ENCODE data around the gene MTIF3.

MTIF3 gene

DNA sequence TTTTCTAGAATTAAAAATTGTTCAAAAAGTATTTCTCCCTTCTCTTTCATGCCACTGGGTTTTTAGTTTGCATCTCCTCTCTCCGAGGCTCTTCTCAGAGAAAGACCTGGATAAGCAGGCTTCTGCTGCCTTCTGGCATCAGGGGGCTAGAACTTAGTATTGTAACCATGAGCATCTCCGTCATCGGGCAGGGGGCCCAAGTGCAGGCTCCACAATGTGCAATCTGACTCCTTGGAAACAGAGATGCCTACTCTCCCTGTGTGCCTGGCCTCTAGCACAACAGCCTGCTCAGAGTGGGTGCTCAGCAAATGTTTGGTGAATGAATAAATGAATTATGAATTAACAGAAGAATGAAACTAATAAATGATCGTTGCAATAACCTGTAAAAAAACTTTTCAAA lies 45.6 kb upstream of the MTIF3 start:
- no peaks in the 10 kb centered on the region for H3K4me1 ChIP-seq (ENCODE audit: insufficient read depth, low read length, poor library complexity, severe bottlenecking)
- H3K36me3 ChIP-seq (ENCODE audit: insufficient read depth, low read length) = no peaks in the 10 kb centered on the region
- H2AFZ ChIP-seq (ENCODE audit: low read length) = no peak overlapping the region
- H3F3A ChIP-seq (ENCODE audit: low read depth) = no peaks in the 10 kb centered on the region
- H3K4me3 ChIP-seq (ENCODE audit: low read length, poor library complexity, severe bottlenecking) = no peak overlapping the region
- H3K9me3 ChIP-seq (ENCODE audit: insufficient read depth, low read depth, low read length) = no peaks in the 10 kb centered on the region
- H3K4me2 ChIP-seq (ENCODE audit: low read depth, low read length, poor library complexity, severe bottlenecking) = no peak overlapping the region
- no peaks in the 10 kb centered on the region for H3K9me2 ChIP-seq (replicated peaks; ENCODE audit: low read depth, low read length)
- no peaks in the 10 kb centered on the region for H3K27me3 ChIP-seq (ENCODE audit: insufficient read depth, low read length, poor library complexity, severe bottlenecking)
- TF ChIP-seq, protein P1, sequence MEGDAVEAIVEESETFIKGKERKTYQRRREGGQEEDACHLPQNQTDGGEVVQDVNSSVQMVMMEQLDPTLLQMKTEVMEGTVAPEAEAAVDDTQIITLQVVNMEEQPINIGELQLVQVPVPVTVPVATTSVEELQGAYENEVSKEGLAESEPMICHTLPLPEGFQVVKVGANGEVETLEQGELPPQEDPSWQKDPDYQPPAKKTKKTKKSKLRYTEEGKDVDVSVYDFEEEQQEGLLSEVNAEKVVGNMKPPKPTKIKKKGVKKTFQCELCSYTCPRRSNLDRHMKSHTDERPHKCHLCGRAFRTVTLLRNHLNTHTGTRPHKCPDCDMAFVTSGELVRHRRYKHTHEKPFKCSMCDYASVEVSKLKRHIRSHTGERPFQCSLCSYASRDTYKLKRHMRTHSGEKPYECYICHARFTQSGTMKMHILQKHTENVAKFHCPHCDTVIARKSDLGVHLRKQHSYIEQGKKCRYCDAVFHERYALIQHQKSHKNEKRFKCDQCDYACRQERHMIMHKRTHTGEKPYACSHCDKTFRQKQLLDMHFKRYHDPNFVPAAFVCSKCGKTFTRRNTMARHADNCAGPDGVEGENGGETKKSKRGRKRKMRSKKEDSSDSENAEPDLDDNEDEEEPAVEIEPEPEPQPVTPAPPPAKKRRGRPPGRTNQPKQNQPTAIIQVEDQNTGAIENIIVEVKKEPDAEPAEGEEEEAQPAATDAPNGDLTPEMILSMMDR (conservative IDR thresholded peaks at IDR 0.05; ENCODE audit: low read length) = no peak
- no peak for TF ChIP-seq EZH2phosphoT487 (IDR thresholded peaks at IDR 0.05; ENCODE audit: borderline replicate concordance)
- no peaks in the 10 kb centered on the region for H4K20me1 ChIP-seq (ENCODE audit: insufficient read depth, low read length, poor library complexity, severe bottlenecking)
- no peaks in the 10 kb centered on the region for H3K79me2 ChIP-seq (ENCODE audit: insufficient read depth, low read length)
- H3K9ac ChIP-seq (ENCODE audit: low read depth, low read length, poor library complexity, severe bottlenecking) = no peak overlapping the region

DNA sequence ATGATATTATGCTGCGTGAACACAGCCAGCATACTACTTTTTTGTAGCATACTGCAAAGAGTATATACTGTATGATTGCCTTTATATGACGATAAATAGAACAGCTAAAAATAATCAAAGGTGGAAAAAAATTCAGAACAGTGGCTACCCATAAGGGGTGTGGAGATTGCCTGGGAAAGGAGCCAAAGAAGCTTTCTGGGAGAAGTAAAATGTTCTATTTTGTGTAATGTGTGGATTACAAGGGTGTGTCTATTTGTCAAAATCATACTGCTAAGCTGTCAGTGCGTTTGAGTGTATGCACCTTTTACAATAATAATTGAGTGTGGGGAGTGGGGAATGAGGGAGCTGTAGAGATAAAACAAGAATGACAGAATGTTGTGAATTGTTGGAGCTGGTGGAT lies 45.2 kb upstream of the MTIF3 start:
- no peaks in the 10 kb centered on the region for H3K27me3 ChIP-seq (ENCODE audit: insufficient read depth, low read length, poor library complexity, severe bottlenecking)
- H3K4me3 ChIP-seq (ENCODE audit: low read length, poor library complexity, severe bottlenecking) = no peak overlapping the region
- H3K9me2 ChIP-seq (replicated peaks; ENCODE audit: low read depth, low read length) = no peaks in the 10 kb centered on the region
- no peak overlapping the region for H2AFZ ChIP-seq (ENCODE audit: low read length)
- H3K4me1 ChIP-seq (ENCODE audit: insufficient read depth, low read length, poor library complexity, severe bottlenecking) = no peaks in the 10 kb centered on the region
- no peaks in the 10 kb centered on the region for H3K79me2 ChIP-seq (ENCODE audit: insufficient read depth, low read length)
- TF ChIP-seq, protein P1 (conservative IDR thresholded peaks at IDR 0.05; ENCODE audit: low read length) = no peak
- TF ChIP-seq EZH2phosphoT487 (IDR thresholded peaks at IDR 0.05; ENCODE audit: borderline replicate concordance) = no peak
- no peak overlapping the region for H3K4me2 ChIP-seq (ENCODE audit: low read depth, low read length, poor library complexity, severe bottlenecking)
- H3K36me3 ChIP-seq (ENCODE audit: insufficient read depth, low read length) = no peaks in the 10 kb centered on the region
- H3K9ac ChIP-seq (ENCODE audit: low read depth, low read length, poor library complexity, severe bottlenecking) = no peak overlapping the region
- H3K9me3 ChIP-seq (ENCODE audit: insufficient read depth, low read depth, low read length) = no peaks in the 10 kb centered on the region
- no peaks in the 10 kb centered on the region for H3F3A ChIP-seq (ENCODE audit: low read depth)
- H4K20me1 ChIP-seq (ENCODE audit: insufficient read depth, low read length, poor library complexity, severe bottlenecking) = no peaks in the 10 kb centered on the region

DNA sequence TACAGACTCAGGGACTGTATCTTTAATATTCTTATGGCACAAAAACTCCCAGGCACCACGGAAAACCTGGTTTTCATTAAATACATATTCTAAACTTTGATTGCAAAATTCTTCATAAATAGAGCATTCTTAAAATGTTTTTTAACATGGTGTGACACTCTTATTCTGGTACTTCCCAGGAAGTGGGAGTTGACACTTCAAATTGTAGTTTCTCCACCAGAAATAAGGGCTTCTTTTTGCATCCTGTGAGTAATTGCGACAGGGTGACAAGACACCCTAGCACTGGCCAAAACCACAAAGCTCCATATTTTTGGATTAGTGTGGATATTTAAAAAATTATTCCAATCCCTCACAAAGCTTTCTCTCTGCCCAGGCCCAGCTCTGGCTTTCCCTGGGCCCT lies 43.6 kb upstream of the MTIF3 start:
- H2AFZ ChIP-seq (ENCODE audit: low read length) = no peak overlapping the region
- no peaks in the 10 kb centered on the region for H3K27me3 ChIP-seq (ENCODE audit: insufficient read depth, low read length, poor library complexity, severe bottlenecking)
- no peak overlapping the region for H3K9ac ChIP-seq (ENCODE audit: low read depth, low read length, poor library complexity, severe bottlenecking)
- TF ChIP-seq EZH2phosphoT487 (IDR thresholded peaks at IDR 0.05; ENCODE audit: borderline replicate concordance) = no peak
- TF ChIP-seq, protein P1 (conservative IDR thresholded peaks at IDR 0.05; ENCODE audit: low read length) = no peak
- H3K4me3 ChIP-seq (ENCODE audit: low read length, poor library complexity, severe bottlenecking) = no peak overlapping the region
- no peaks in the 10 kb centered on the region for H4K20me1 ChIP-seq (ENCODE audit: insufficient read depth, low read length, poor library complexity, severe bottlenecking)
- no peak overlapping the region for H3K4me2 ChIP-seq (ENCODE audit: low read depth, low read length, poor library complexity, severe bottlenecking)
- H3K9me2 ChIP-seq (replicated peaks; ENCODE audit: low read depth, low read length) = no peaks in the 10 kb centered on the region
- no peaks in the 10 kb centered on the region for H3F3A ChIP-seq (ENCODE audit: low read depth)
- no peaks in the 10 kb centered on the region for H3K9me3 ChIP-seq (ENCODE audit: insufficient read depth, low read depth, low read length)
- no peaks in the 10 kb centered on the region for H3K79me2 ChIP-seq (ENCODE audit: insufficient read depth, low read length)
- no peaks in the 10 kb centered on the region for H3K36me3 ChIP-seq (ENCODE audit: insufficient read depth, low read length)
- no peaks in the 10 kb centered on the region for H3K4me1 ChIP-seq (ENCODE audit: insufficient read depth, low read length, poor library complexity, severe bottlenecking)
